22Rv1 (cell line): ENCODE measurements around the gene DPY19L1.
"Not testable (repeated sequence)": the region's sequence is repeated elsewhere in the genome, so short reads cannot be mapped to it uniquely, and the experiment has no call there.

ENCODE experiments used
- CTCF ChIP-seq: fragments of 450-650 bp; IDR thresholded peaks from 2 replicates; pipeline ENCODE4 v1.5.1; 2017; ENCODE audit warnings: mild to moderate bottlenecking
- ZFX ChIP-seq: fragments of 450-650 bp; IDR thresholded peaks from 2 replicates; pipeline ENCODE4 v1.6.1; 2017; ENCODE audit warnings: antibody characterized with exemption, borderline replicate concordance

- TF ChIP-seq CTCF, ZFX: not testable (repeated sequence)
These were observed 48.7 kb downstream of the DPY19L1 start for GRCh38 chr7:34988442-34989125.
